Neural progenitor cell (in vitro differentiated cells): ENCODE data around the gene GNB5. TPM values are rescaled to one million over a fixed set of nuclear protein-coding genes. Genes with fewer than 3 reads are reported as not detected.

Experiments
- DNase-seq: peaks from one replicate; pipeline ENCODE4 v3.0.0-alpha.2; 2016; ENCODE audit warnings: low spot score
- H2AFZ ChIP-seq: fragments of 200-600 bp; sonication (generic); replicated peaks from 2 replicates; pipeline ENCODE4 v1.6.1; 2016; ENCODE audit warnings: antibody characterized with exemption
- H3F3A ChIP-seq: fragments of 200-600 bp; sonication (generic); 2 replicates; pipeline ENCODE4 v1.6.1; 2016; ENCODE audit warnings: antibody characterized with exemption, low read depth
- H3K27ac ChIP-seq: fragments of 200-600 bp; sonication (generic); 2 replicates; pipeline ENCODE4 v1.5.1; 2016; ENCODE audit warnings: mild to moderate bottlenecking
- H3K27me3 ChIP-seq: fragments of 200-600 bp; sonication (generic); 2 replicates; pipeline ENCODE4 v1.6.1; 2016; ENCODE audit warnings: mild to moderate bottlenecking, moderate library complexity
- H3K36me3 ChIP-seq: fragments of 200-600 bp; sonication (generic); 2 replicates; pipeline ENCODE4 v1.5.1; 2016
- H3K4me1 ChIP-seq: fragments of 200-600 bp; sonication (generic); 2 replicates; pipeline ENCODE4 v1.6.1; 2016; ENCODE audit warnings: mixed run types
- H3K4me2 ChIP-seq: fragments of 200-600 bp; sonication (generic); 2 replicates; pipeline ENCODE4 v1.6.1; 2016
- H3K4me3 ChIP-seq: fragments of 200-600 bp; sonication (generic); 2 replicates; pipeline ENCODE4 v1.5.1; 2016
- H3K79me2 ChIP-seq: fragments of 200-600 bp; sonication (generic); 2 replicates; pipeline ENCODE4 v1.6.1; 2016; ENCODE audit warnings: low read depth
- H3K9ac ChIP-seq: fragments of 200-600 bp; sonication (generic); 2 replicates; pipeline ENCODE4 v1.6.1; 2016
- H3K9me3 ChIP-seq: fragments of 200-600 bp; sonication (generic); 2 replicates; pipeline ENCODE4 v1.5.1; 2016; ENCODE audit warnings: low read depth
- H4K20me1 ChIP-seq: fragments of 200-600 bp; sonication (generic); 2 replicates; pipeline ENCODE4 v1.6.1; 2016; ENCODE audit warnings: low read depth
- H3K27ac Mint-ChIP-seq: 3 replicates; pipeline ENCODE4 v1.8.0; 2021; ENCODE audit warnings: mixed read lengths
- H3K27me3 Mint-ChIP-seq: 2 replicates; pipeline ENCODE4 v1.8.0; 2022; ENCODE audit warnings: low read depth, mild to moderate bottlenecking, inconsistent platforms, moderate library complexity, mixed read lengths; ENCODE audit not compliant: insufficient read depth
- H3K36me3 Mint-ChIP-seq: 3 replicates; pipeline ENCODE4 v1.8.0; 2021; ENCODE audit warnings: mixed read lengths
- H3K4me1 Mint-ChIP-seq: 3 replicates; pipeline ENCODE4 v1.8.0; 2021; ENCODE audit warnings: mixed read lengths
- H3K4me3 Mint-ChIP-seq: 3 replicates; pipeline ENCODE4 v1.8.0; 2021; ENCODE audit warnings: mild to moderate bottlenecking, moderate library complexity, mixed read lengths
- H3K9me3 Mint-ChIP-seq: 3 replicates; pipeline ENCODE4 v1.8.0; 2020; ENCODE audit warnings: mixed read lengths
- CTCF ChIP-seq: fragments of 200-600 bp; sonication (generic); IDR thresholded peaks from 2 replicates; pipeline ENCODE4 v1.5.1; 2017; ENCODE audit warnings: antibody characterized with exemption, mild to moderate bottlenecking
- EZH2 ChIP-seq: fragments of 200-600 bp; sonication (generic); IDR thresholded peaks from 2 replicates; pipeline ENCODE4 v1.6.1; 2017; ENCODE audit warnings: antibody characterized with exemption, mild to moderate bottlenecking, moderate library complexity
- EZH2phosphoT487 ChIP-seq: fragments of 200-600 bp; sonication (generic); IDR thresholded peaks from 2 replicates; pipeline ENCODE4 v1.6.1; 2017; ENCODE audit warnings: antibody characterized with exemption
- total RNA-seq: library from RNA; depleted of rRNA; stranded (reverse); fragments of >200 nt; gene quantifications from 2 replicates; pipeline ENCODE4 v1.2.3, GENCODE V29; 2015; ENCODE audit warnings: low replicate concordance

Gene GNB5
- total RNA-seq, 1 donor from 2014 or later: 36.0 TPM

GRCh38 chr15:52120488-52120887, 70.7 kb downstream of the GNB5 start:
- Mint-ChIP-seq H3K36me3 (no peaks in the 10 kb centered on the region), H3K4me1 (peaks cover 21% of the 10 kb centered on the region), H3K27me3 (peaks cover 2% of the 10 kb centered on the region), H3K9me3 (no peaks in the 10 kb centered on the region), H3K27ac (no peak overlapping the region), H3K4me3 (no peak overlapping the region)
- no peaks in the 10 kb centered on the region for H3K4me1 ChIP-seq
- no peaks in the 10 kb centered on the region for H3K36me3 ChIP-seq
- no peaks in the 10 kb centered on the region for H3K27me3 ChIP-seq
- no peaks in the 10 kb centered on the region for H3K79me2 ChIP-seq
- no peak overlapping the region for H2AFZ ChIP-seq
- DNase-seq: no peak
- no peaks in the 10 kb centered on the region for H3F3A ChIP-seq
- no peak overlapping the region for H3K9ac ChIP-seq
- H3K4me3 ChIP-seq: no peak overlapping the region
- no peak for TF ChIP-seq EZH2
- TF ChIP-seq CTCF: no peak
- no peak for TF ChIP-seq EZH2phosphoT487
- no peak overlapping the region for H3K27ac ChIP-seq
- H3K4me2 ChIP-seq: no peak overlapping the region
- H3K9me3 ChIP-seq: no peaks in the 10 kb centered on the region
- no peaks in the 10 kb centered on the region for H4K20me1 ChIP-seq

DNA sequence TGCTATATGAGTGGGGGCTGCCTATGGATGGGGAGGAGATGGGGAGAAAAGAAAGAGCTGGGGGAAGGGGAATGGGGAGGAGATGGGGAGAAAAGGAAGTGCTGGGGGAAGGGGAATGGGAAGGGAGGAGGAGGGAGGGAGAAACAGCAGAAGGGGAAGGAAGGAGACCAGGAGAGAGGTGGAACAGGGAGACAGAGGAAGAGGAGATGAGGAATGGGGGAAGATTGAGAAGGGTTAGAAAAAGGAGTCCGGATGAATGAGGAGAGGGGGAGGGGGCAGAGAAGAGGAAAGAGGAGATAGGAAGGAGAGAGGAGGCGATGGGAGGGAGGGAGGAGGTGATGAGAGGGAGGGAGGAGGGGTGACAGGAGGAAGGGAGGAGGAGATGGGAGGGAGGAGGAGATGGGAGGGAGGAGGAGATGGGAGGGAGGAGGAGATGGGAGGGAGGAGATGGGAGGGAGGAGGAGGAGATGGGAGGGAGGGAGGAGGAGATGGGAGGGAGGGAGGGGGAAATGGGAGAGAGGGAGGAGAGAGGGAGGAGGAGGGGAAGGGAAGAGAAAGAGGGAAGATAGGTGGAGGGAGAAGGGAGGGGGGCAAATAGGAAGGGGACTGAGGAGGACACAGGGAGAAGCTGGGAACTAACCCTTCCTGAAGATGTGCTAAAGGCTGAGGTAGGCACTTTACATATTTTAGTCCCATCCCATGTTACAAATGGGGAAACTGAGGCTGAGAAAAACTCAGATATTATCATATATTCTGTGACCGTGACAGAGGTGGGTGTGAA, 72.0 kb downstream of the GNB5 start:
- H3K9me3 ChIP-seq: no peaks in the 10 kb centered on the region
- H3K4me1 Mint-ChIP-seq: peaks cover 22% of the 10 kb centered on the region
- no peaks in the 10 kb centered on the region for H3F3A ChIP-seq
- no peak overlapping the region for H3K27ac Mint-ChIP-seq
- no peak overlapping the region for H2AFZ ChIP-seq
- H3K4me1 ChIP-seq: no peaks in the 10 kb centered on the region
- no peaks in the 10 kb centered on the region for H4K20me1 ChIP-seq
- no peak overlapping the region for H3K4me3 ChIP-seq
- H3K27ac ChIP-seq: no peak overlapping the region
- no peaks in the 10 kb centered on the region for H3K9me3 Mint-ChIP-seq
- DNase-seq: no peak
- TF ChIP-seq EZH2phosphoT487 (no peak), CTCF (no peak), EZH2 (no peak)
- no peak overlapping the region for H3K4me2 ChIP-seq
- no peaks in the 10 kb centered on the region for H3K36me3 ChIP-seq
- H3K9ac ChIP-seq: no peak overlapping the region
- no peaks in the 10 kb centered on the region for H3K79me2 ChIP-seq
- peaks cover 2% of the 10 kb centered on the region for H3K27me3 Mint-ChIP-seq
- H3K36me3 Mint-ChIP-seq: no peaks in the 10 kb centered on the region
- no peaks in the 10 kb centered on the region for H3K27me3 ChIP-seq
- no peak overlapping the region for H3K4me3 Mint-ChIP-seq

GRCh38 chr15:52117549-52117948, 73.6 kb downstream of the GNB5 start:
- H3K9me3 Mint-ChIP-seq: peaks cover 5% of the 10 kb centered on the region
- DNase-seq: no peak
- no peaks in the 10 kb centered on the region for H3K36me3 ChIP-seq
- H3K4me2 ChIP-seq: no peak overlapping the region
- H3K36me3 Mint-ChIP-seq: no peaks in the 10 kb centered on the region
- no peaks in the 10 kb centered on the region for H3K79me2 ChIP-seq
- peak overlapping the region; percentile 78 for H3K27ac Mint-ChIP-seq
- H3K4me3 Mint-ChIP-seq: no peak overlapping the region
- no peaks in the 10 kb centered on the region for H4K20me1 ChIP-seq
- no peak overlapping the region for H3K4me3 ChIP-seq
- H3K9me3 ChIP-seq: no peaks in the 10 kb centered on the region
- peaks cover 22% of the 10 kb centered on the region for H3K4me1 Mint-ChIP-seq
- no peaks in the 10 kb centered on the region for H3K4me1 ChIP-seq
- peaks cover 4% of the 10 kb centered on the region for H3K27me3 Mint-ChIP-seq
- peaks cover 9% of the 10 kb centered on the region for H3K27me3 ChIP-seq
- no peak overlapping the region for H2AFZ ChIP-seq
- H3K27ac ChIP-seq: no peak overlapping the region
- H3F3A ChIP-seq: no peaks in the 10 kb centered on the region
- TF ChIP-seq EZH2phosphoT487 (no peak), EZH2 (no peak), CTCF (no peak)
- H3K9ac ChIP-seq: no peak overlapping the region
